ENCODE results near the gene EFCAB6. TPM values are rescaled to one million over a fixed set of nuclear protein-coding genes. Genes with fewer than 3 reads are reported as not detected.

Gene EFCAB6
- total RNA-seq, 1 donor from 2014 or later, result not detected

GRCh38 chr22:43571181-43571580 lies 240.9 kb downstream of the EFCAB6 start:
- ATAC-seq (ENCODE audit: low read depth), result no peak
- peaks cover 16% of the 10 kb centered on the region for H3K27me3 Mint-ChIP-seq

GRCh38 chr22:43570531-43571165 lies 241.5 kb downstream of the EFCAB6 start:
- CTCF ChIA-PET, result no interaction called here
- H3K4me3 Mint-ChIP-seq, result no peak overlapping the region
- peaks cover 16% of the 10 kb centered on the region for H3K27me3 Mint-ChIP-seq
- DNase-seq (no peak), ATAC-seq (ENCODE audit: low read depth) (no peak)
- POLR2A ChIA-PET, result no interaction called here
- intact Hi-C loops (cut with micrococcal nuclease), result no loop called here
- H3K36me3 Mint-ChIP-seq (ENCODE audit: low read depth), result no peaks in the 10 kb centered on the region
- TF ChIP-seq CTCF (IDR thresholded peaks at IDR 0.05), result no peak
- H3K4me1 Mint-ChIP-seq, result no peaks in the 10 kb centered on the region
- no peaks in the 10 kb centered on the region for H3K9me3 Mint-ChIP-seq
- H3K27ac Mint-ChIP-seq, result no peak overlapping the region

More at GRCh38 chr22:43571181-43571580, 240.9 kb downstream of the EFCAB6 start:
- no peak for DNase-seq
- H3K4me1 Mint-ChIP-seq, result no peaks in the 10 kb centered on the region
- H3K27ac Mint-ChIP-seq, result no peak overlapping the region
- CTCF ChIA-PET, result no interaction called here
- intact Hi-C loops (cut with micrococcal nuclease), result no loop called here
- no peaks in the 10 kb centered on the region for H3K36me3 Mint-ChIP-seq (ENCODE audit: low read depth)
- H3K9me3 Mint-ChIP-seq, result no peaks in the 10 kb centered on the region
- TF ChIP-seq CTCF (IDR thresholded peaks at IDR 0.05), result no peak
- no peak overlapping the region for H3K4me3 Mint-ChIP-seq
- POLR2A ChIA-PET, result no interaction called here

GRCh38 chr22:43569111-43569510 lies 243.0 kb downstream of the EFCAB6 start:
- TF ChIP-seq CTCF (IDR thresholded peaks at IDR 0.05), result no peak
- H3K27me3 Mint-ChIP-seq, result peaks cover 9% of the 10 kb centered on the region
- H3K9me3 Mint-ChIP-seq, result no peaks in the 10 kb centered on the region
- H3K4me1 Mint-ChIP-seq, result no peaks in the 10 kb centered on the region
- ChIA-PET CTCF (no interaction called here), POLR2A (no interaction called here)
- ATAC-seq (ENCODE audit: low read depth) (no peak), DNase-seq (no peak)
- no peaks in the 10 kb centered on the region for H3K36me3 Mint-ChIP-seq (ENCODE audit: low read depth)
- no peak overlapping the region for H3K27ac Mint-ChIP-seq
- no peak overlapping the region for H3K4me3 Mint-ChIP-seq
- intact Hi-C loops (cut with micrococcal nuclease), result no loop called here

DNA sequence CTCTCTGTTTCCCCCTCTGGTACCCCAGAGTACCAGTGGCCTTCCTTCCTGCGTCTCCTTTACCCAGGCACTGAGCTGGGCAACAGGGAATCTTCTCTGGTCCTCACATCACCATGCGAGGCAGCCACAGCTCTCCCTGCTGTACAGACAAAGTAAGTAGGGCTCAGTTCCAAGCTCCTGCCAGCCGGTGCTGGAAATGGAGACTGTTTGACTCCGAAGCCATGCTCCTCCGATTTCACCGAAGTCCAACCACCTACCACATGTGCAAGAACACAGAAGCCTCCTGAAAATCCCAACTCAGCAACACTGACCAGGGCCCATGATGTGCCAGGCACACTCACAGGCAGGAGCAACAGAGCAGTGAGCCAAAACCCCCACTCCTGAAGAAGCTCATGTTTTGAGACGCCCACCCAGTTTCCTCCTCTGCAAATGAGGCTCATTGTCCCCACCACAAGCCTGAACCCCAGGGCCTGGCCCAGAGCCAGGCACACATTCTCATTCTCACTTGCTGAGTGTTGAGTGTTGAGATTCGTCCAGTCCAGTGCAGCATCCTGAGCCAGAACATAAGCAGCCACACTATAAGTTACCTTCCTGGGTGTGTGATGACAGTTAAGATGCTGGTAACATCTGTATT lies 244.3 kb downstream of the EFCAB6 start:
- no peak for TF ChIP-seq CTCF (IDR thresholded peaks at IDR 0.05)
- ATAC-seq (ENCODE audit: low read depth), result no peak
- Mint-ChIP-seq H3K27me3 (peaks cover 8% of the 10 kb centered on the region), H3K4me3 (no peak overlapping the region), H3K36me3 (ENCODE audit: low read depth) (no peaks in the 10 kb centered on the region), H3K9me3 (no peaks in the 10 kb centered on the region), H3K4me1 (no peaks in the 10 kb centered on the region), H3K27ac (no peak overlapping the region)
- no peak for DNase-seq
- ChIA-PET CTCF (no interaction called here), POLR2A (no interaction called here)
- intact Hi-C loops (cut with micrococcal nuclease), result no loop called here

- ATAC-seq (ENCODE audit: low read depth) (no peak), DNase-seq (no peak)
- ChIA-PET CTCF (no interaction called here), POLR2A (no interaction called here)
- no peak for TF ChIP-seq CTCF (IDR thresholded peaks at IDR 0.05)
- intact Hi-C loops (cut with micrococcal nuclease), result no loop called here
- Mint-ChIP-seq H3K4me3 (no peak overlapping the region), H3K36me3 (ENCODE audit: low read depth) (no peaks in the 10 kb centered on the region), H3K27me3 (peaks cover 3% of the 10 kb centered on the region), H3K4me1 (no peaks in the 10 kb centered on the region), H3K9me3 (no peaks in the 10 kb centered on the region), H3K27ac (no peak overlapping the region)
Measured at GRCh38 chr22:43566561-43567332, 245.4 kb downstream of the EFCAB6 start.
